Stimulated activated CD8-positive, alpha-beta memory T cell treated with anti-CD3 and anti-CD28 coated beads, Interleukin-4, amount 100 ng/mL, for 1 hour (primary cell): Measurements from ENCODE around the gene APP.
A peak's percentile ranks its signal among the peaks of the same experiment; 100 is the strongest.

ENCODE experiments used
- DNase-seq, 2 donors: peaks; one replicate each; pipeline ENCODE4 v3.0.0-alpha.2; 2020; ENCODE audit warnings: low read depth in 2 of 2, low spot score in 1 of 2

The APP gene

GRCh38 chr21:25884311-25884710, 286.3 kb downstream of the APP start:
- no peak for DNase-seq

GRCh38 chr21:25881524-25882376, 288.8 kb downstream of the APP start:
- DNase-seq, result peak; percentile 21 to 27

DNA sequence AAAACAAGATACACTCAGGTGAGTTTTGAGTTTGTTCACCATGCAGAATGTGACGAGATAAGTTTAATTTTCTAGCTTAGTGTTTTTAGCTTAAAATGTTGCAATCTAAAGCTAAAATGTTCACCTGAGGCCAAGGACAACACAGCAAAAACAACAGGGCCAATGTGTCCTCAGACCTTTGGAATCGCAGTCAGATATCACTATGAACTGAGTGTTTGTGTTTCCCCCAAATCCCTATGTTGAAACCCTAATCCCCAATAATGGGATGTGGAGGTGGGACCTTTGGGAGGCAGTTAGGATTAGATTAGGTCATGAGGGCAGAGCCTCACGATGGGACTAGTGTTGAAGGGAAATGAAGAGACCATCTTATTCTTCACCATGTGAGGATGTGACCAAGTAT, 291.4 kb downstream of the APP start:
- DNase-seq, result no peak

- no peak for DNase-seq
Observed at GRCh38 chr21:25878344-25878743, 292.2 kb downstream of the APP start.

DNA sequence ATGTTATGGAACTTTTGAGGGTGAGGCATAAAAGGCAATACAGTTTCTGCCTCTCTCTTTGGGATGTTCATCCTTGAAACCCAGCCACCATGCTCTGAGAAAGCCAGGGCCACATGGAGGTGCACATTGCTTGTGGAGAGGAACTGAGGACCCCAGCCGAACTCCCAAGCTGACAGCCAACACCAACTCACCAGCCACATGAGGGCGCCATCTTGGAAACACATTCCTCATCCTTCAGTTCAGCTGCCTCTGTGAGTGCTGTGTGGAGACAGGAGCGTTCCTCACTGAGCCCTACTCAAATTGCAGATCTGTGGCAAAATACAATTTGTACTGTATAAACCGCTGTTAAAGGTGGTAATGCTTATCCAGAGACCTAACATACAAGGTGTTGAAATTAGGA, 298.3 kb downstream of the APP start:
- no peak for DNase-seq

DNA sequence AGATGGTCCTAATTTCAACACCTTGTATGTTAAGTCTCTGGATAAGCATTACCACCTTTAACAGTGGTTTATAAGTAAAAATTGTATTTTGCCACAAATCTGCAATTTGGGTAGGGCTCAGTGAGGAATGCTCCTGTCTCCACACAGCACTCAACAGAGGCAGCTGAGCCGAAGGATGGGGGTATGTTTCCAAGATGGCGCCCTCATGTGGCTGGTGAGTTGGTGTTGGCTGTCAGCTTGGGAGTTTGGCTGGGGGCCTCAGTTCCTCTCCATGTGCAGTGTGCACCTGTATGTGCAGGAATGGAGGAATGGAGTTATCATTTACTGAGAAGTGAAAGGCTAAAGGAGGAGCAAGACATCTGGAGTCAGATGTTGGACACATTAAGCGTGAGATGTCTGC, 299.0 kb downstream of the APP start:
- DNase-seq, result no peak

GRCh38 chr21:25870084-25870483, 300.5 kb downstream of the APP start:
- DNase-seq, result no peak

- DNase-seq, result no peak
Observed at GRCh38 chr21:25867061-25867460, 303.5 kb downstream of the APP start.

GRCh38 chr21:25863747-25864146, 306.8 kb downstream of the APP start:
- no peak for DNase-seq

GRCh38 chr21:25863031-25863430, 307.5 kb downstream of the APP start:
- DNase-seq, result no peak

DNA sequence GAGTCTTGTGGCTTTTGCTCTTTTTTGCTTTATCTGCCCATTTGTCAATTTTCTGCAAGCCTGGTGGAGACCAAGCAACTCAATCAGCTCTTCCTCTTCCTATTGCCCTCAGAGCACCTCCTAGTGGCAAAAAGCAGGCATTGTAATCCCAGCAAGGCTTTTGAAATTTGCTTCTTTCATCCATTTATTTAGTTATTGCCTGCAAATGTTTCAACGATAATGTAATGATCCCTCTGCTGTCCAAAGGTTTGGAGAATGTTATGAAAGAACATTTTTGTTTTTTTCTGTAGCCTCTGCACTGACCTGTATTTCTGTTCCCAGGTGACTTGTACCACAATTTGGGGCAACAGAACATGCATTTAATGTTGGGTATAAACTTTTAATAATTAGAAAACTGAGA, 308.0 kb downstream of the APP start:
- DNase-seq, result no peak

DNA sequence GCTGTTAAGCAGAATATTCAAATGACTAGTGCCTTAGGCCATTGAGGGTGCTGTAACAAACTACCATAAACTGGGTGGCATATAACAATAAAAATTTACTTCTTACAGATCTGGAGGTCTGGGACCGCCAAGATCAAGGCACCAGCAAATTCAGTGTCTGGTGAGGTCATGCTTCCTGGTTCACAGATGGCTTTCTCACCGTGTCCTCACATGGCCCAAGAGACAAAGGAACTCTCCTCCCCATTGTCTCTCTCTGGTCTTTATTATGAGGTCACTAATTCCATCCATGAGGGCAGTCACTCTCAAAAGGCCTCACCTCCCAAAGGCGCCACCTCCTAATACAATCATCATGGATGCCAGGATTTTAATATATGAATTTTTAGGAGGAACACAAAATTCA, 308.5 kb downstream of the APP start:
- DNase-seq, result no peak

GRCh38 chr21:25859235-25859929, 311.2 kb downstream of the APP start:
- no peak for DNase-seq

DNA sequence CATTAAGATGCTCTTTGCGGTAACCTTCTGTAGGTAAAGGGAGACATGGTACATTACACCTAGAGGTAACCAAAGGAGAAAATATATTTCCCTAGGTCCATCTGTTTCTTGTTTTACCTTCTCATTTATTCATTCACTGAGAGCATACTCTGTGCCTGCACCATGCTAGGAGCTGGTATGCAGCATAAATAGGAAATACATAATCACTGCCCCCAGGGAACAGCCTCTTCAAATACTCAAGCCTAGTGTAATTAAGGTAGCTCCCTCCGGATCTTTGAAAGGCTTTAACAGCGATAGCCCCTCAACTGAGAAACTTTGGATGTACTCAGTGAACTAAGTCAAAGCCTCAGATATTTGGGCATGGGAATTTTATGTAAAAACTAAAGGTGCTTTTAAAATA, 312.2 kb downstream of the APP start:
- no peak for DNase-seq

- DNase-seq, result no peak
Observed at GRCh38 chr21:25857308-25858074, 313.1 kb downstream of the APP start.

DNA sequence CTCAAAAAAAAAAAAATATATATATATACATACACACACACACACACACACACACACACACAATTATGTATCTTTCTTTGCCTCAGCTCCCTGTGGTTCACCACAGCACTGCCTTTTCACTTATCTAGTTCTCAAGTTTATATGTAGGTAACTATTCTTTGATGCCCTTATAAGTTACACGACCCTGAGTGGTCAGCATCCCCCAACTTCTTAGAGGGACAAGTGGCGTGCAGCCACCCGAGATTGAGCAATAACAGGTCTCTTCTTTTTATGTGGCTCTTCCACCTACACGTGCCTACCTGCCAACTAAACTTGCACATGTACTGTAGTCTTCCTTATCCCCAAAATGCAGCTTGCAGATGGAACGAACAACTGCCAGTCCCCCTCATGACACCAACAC, 315.0 kb downstream of the APP start:
- no peak for DNase-seq

DNA sequence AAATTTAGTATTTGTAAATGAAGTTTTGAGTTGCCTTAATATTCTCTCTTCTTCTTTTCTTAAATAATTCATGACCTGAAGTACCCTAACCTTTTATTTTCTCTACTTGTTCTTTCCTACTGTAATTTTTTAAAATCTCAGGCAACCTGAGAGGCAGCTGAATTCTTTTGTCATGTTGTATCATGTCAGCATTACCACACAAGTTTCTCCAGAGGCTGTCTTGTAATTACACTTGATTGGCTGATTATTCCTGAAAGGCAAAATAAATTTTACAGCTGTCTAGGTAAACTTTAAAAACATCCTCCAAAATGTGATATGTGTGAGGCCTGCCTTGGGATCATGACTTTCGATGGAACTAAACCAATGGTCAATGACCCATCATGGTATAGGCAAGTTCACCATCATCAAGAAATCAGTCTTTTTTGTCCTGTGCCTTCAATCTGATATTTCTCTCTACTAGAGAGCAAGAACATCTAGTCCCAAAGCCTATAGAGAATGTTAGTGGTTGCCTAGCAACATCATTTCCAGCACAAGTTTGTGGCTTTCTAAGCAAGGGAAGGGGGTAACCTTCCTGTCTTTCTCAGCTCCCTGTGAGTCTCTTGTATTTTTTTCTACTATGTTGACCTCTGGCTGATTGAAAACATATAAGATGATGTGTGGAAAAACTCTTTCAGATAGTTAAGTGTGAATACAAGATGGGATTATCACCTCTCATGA, 320.3 kb downstream of the APP start:
- no peak for DNase-seq

DNA sequence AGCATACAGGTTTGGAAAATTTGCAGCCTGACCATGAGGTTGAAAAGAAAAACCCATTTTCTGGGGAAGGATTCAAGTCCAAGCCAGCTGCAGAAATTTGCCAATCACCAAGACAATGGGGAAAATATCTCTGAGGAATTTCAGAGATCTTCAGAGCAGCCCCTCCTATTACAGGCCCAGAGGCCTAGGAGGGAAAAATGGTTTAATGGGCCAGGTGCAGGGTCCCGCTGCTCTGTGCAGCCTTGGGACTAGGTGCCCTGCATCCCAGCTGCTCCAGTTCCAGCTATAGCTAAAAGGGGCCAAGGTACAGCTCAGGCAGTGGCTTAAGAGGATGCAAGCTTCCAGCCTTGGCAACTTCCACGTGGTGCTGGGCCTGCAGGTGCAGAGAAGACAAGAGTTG, 322.3 kb downstream of the APP start:
- DNase-seq, result no peak

GRCh38 chr21:25845729-25846256, 324.8 kb downstream of the APP start:
- no peak for DNase-seq

- no peak for DNase-seq
Observed at GRCh38 chr21:25842925-25843324, 327.6 kb downstream of the APP start.

- DNase-seq, result no peak
Observed at GRCh38 chr21:25838809-25839208, 331.8 kb downstream of the APP start.
